Duodenal mucosa (tissue), 2 donors: ENCODE results near the gene KLHDC2.
"Not testable (repeated sequence)": the region's sequence is repeated elsewhere in the genome, so short reads cannot be mapped to it uniquely, and the experiment has no call there.

Experiments
- H3K27ac ChIP-seq: one replicate; pipeline ENCODE4 v1.7.0; 2013; ENCODE audit warnings: low read depth, low read length
- H3K27me3 ChIP-seq, 2 donors: one replicate each; pipeline ENCODE4 v1.7.0; 2013; ENCODE audit warnings: low read length in 2 of 2, control low read depth in 1 of 2; ENCODE audit not compliant: insufficient read depth in 2 of 2, control insufficient read depth in 1 of 2
- H3K36me3 ChIP-seq, 2 donors: one replicate each; pipeline ENCODE4 v1.7.0; 2013; ENCODE audit warnings: low read length in 2 of 2, control low read depth in 1 of 2; ENCODE audit not compliant: insufficient read depth in 2 of 2, control insufficient read depth in 1 of 2
- H3K4me1 ChIP-seq, 2 donors: one replicate each; pipeline ENCODE4 v1.7.0; 2013; ENCODE audit warnings: low read length in 2 of 2, control low read depth in 1 of 2; ENCODE audit not compliant: insufficient read depth in 2 of 2, control insufficient read depth in 1 of 2
- H3K4me3 ChIP-seq, 2 donors: one replicate each; pipeline ENCODE4 v1.7.0; 2013; ENCODE audit warnings: low read length in 2 of 2, low read depth in 1 of 2
- H3K9ac ChIP-seq, 2 donors: one replicate each; pipeline ENCODE4 v1.7.0; 2013; ENCODE audit warnings: low read length in 2 of 2, low read depth in 1 of 2
- H3K9me3 ChIP-seq, 2 donors: one replicate each; pipeline ENCODE4 v1.7.0; 2013; ENCODE audit warnings: low read length in 2 of 2, control low read depth in 1 of 2; ENCODE audit not compliant: control insufficient read depth in 1 of 2

The KLHDC2 gene

GRCh38 chr14:49755378-49755777 is 12.6 kb upstream of the KLHDC2 start:
- Histone ChIP-seq H3K9me3 (no peaks in the 10 kb centered on the region), H3K27ac (no peak overlapping the region), H3K4me3 (no peak overlapping the region), H3K9ac (no peak overlapping the region), H3K4me1 (no peaks in the 10 kb centered on the region), H3K27me3 (no peaks in the 10 kb centered on the region), H3K36me3 (no peaks in the 10 kb centered on the region)

DNA sequence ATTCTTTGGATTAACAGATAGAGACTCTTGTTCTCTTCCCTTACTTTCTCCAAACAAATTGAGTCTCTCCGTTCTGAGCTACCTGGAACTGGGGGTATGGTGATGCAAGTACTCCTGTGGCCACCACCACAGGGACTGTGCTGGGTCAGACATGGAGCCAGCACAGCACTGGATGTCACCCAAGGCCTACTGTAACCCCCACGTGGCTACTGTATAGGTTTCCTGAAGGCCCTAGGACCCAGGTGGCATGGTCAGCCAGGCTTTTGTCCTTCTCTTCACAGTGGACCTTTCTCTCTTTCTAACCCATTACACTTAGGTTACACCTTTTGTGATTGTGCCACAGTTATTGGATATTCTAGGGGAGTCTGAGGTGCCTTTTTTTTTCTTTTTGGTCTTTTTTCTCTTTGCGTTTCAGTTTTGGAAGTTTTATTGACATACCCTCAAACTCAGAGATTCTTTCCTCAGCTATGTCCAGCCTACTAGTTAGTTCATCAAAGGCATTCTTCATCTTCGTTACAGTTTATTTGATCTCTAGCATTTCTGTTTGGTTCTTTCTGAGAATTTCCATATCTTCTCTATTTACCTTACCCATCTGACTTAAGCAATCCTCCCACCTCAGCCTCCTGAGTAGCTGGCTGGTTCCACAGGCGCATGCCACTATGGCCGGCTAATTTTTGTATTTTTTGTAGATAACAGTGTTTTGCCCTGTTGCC is 6.0 kb upstream of the KLHDC2 start:
- Histone ChIP-seq H3K27me3 (no peaks in the 10 kb centered on the region), H3K9me3 (no peaks in the 10 kb centered on the region), H3K4me1 (peaks cover 3 to 4% of the 10 kb centered on the region in 2 donors), H3K9ac (no peak overlapping the region), H3K4me3 (no peak overlapping the region), H3K27ac (no peak overlapping the region), H3K36me3 (no peaks in the 10 kb centered on the region)

DNA sequence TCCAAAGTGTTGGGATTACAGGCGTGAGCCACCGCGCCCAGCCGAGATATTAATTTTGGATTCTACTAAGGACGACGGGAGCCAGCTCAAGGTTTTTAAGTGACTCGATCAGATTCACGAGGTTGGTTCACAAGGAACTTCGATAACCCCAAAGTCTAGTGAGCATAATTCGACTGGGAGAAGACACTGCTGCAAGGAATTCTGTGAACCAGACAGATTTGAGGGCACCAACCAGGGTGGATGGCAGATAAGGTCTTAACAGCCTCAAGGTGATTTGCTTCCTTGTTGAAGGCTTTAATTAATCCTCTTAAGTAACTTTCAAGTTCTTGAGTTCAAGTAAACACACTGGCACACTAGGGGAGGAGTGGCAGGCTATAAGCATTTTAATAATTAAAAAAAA is 1.1 kb upstream of the KLHDC2 start:
- no peaks in the 10 kb centered on the region for H3K27me3 ChIP-seq
- H3K36me3 ChIP-seq = no peaks in the 10 kb centered on the region
- H3K4me3 ChIP-seq = peak overlapping the region; percentile 76 to 80
- H3K27ac ChIP-seq = peak overlapping the region; percentile 100
- H3K9me3 ChIP-seq = no peaks in the 10 kb centered on the region
- H3K9ac ChIP-seq = peak overlapping the region; percentile 80 to 100
- peaks cover 16 to 32% of the 10 kb centered on the region in 2 donors for H3K4me1 ChIP-seq

DNA sequence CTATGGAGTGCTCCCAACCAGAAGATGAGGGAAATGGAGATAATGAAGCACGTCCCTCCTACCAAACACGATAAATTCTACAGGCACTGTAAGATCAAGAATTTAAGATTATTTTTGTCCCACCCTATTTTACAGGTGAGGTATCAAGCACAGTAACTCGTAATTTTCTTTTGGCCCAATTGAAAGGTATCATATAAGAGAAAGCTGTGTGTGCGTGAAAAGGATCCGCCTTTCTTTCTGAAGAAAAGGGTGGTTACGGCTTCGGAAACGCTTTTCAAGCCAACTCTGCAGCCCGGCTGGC is 733 bp upstream of the KLHDC2 start:
- Histone ChIP-seq H3K27me3 (no peaks in the 10 kb centered on the region), H3K9me3 (no peaks in the 10 kb centered on the region), H3K4me1 (peaks cover 16 to 33% of the 10 kb centered on the region in 2 donors), H3K27ac (peak overlapping the region; percentile 100), H3K36me3 (peaks cover 0 to under 1% of the 10 kb centered on the region in 2 donors), H3K4me3 (peak overlapping the region; percentile 76 to 80), H3K9ac (peak overlapping the region; percentile 80 to 100)

GRCh38 chr14:49768301-49769121 is 558 bp downstream of the KLHDC2 start:
- peak overlapping the region; percentile 100 for H3K27ac ChIP-seq
- H3K36me3 ChIP-seq = peaks cover 0 to 3% of the 10 kb centered on the region in 2 donors
- peak overlapping the region; percentile 98 to 99 for H3K4me3 ChIP-seq
- H3K27me3 ChIP-seq = no peaks in the 10 kb centered on the region
- peaks cover 16 to 33% of the 10 kb centered on the region in 2 donors for H3K4me1 ChIP-seq
- H3K9me3 ChIP-seq = no peaks in the 10 kb centered on the region
- peak overlapping the region; percentile 100 for H3K9ac ChIP-seq

DNA sequence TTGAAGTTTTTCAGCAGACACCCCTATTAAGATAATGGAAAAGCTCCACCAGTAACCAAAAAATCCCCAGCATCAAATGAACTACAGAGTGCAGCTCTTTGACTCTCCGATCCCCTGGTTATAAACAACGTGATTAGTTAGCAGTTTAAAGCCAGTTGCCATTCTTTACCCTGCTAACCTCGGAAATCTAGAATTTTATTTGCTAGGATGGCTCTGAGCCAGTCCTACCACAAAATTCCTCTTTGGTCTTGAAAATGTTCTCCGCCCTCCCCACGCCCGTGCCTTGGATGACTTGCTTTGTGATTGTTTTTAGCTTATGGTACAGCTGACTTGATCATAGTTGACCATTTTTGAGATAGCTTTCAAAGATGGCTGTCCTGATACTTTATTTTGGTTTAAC is 1.2 kb downstream of the KLHDC2 start:
- peak overlapping the region; percentile 98 to 99 for H3K4me3 ChIP-seq
- H3K9me3 ChIP-seq = no peaks in the 10 kb centered on the region
- peak overlapping the region; percentile 100 for H3K9ac ChIP-seq
- H3K36me3 ChIP-seq = peaks cover 4 to 7% of the 10 kb centered on the region in 2 donors
- H3K4me1 ChIP-seq = peaks cover 16 to 33% of the 10 kb centered on the region in 2 donors
- H3K27ac ChIP-seq = peak overlapping the region; percentile 100
- H3K27me3 ChIP-seq = no peaks in the 10 kb centered on the region

GRCh38 chr14:49769581-49770211 is 1.7 kb downstream of the KLHDC2 start:
- no peaks in the 10 kb centered on the region for H3K27me3 ChIP-seq
- H3K9ac ChIP-seq = peak overlapping the region; percentile 100
- H3K4me3 ChIP-seq = peak overlapping the region; percentile 98 to 99
- peaks cover 16 to 33% of the 10 kb centered on the region in 2 donors for H3K4me1 ChIP-seq
- H3K9me3 ChIP-seq = no peaks in the 10 kb centered on the region
- H3K36me3 ChIP-seq = peaks cover 9 to 11% of the 10 kb centered on the region in 2 donors
- peak overlapping the region; percentile 100 for H3K27ac ChIP-seq

- Histone ChIP-seq H3K4me3 (peak overlapping the region; percentile 98 to 99), H3K9ac (peak overlapping the region; percentile 100), H3K27me3 (no peaks in the 10 kb centered on the region), H3K27ac (peak overlapping the region; percentile 100), H3K9me3 (no peaks in the 10 kb centered on the region), H3K36me3 (peaks cover 14 to 17% of the 10 kb centered on the region in 2 donors), H3K4me1 (peaks cover 16 to 33% of the 10 kb centered on the region in 2 donors)
Measured at GRCh38 chr14:49770212-49770817, 2.4 kb downstream of the KLHDC2 start.

DNA sequence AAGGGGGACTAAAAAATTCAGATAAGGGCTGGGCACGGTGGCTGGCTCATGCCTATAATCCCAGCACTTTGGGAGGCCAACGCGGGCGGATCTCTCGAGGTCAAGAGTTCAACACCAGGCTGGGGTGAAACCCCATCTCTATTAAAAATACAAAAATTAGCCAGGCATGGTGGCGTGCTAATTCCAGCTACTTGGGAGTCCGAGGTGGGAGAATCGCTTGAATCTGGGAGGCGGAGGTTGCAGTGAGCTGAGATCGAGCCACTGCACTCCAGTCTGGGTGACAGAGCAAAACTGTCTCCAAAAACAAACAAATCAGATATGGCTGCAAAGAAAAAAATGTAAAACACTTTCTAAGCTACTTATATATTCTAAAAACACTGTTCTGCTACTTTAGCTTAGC is 3.7 kb downstream of the KLHDC2 start:
- H3K27me3 ChIP-seq, H3K4me3 ChIP-seq, H3K9me3 ChIP-seq, H3K9ac ChIP-seq, H3K27ac ChIP-seq: not testable (repeated sequence)
- Histone ChIP-seq H3K36me3 (peaks cover 19 to 22% of the 10 kb centered on the region in 2 donors), H3K4me1 (peaks cover 15 to 33% of the 10 kb centered on the region in 2 donors)
